Measurements from ENCODE around the gene TTC28.

TTC28 gene

DNA sequence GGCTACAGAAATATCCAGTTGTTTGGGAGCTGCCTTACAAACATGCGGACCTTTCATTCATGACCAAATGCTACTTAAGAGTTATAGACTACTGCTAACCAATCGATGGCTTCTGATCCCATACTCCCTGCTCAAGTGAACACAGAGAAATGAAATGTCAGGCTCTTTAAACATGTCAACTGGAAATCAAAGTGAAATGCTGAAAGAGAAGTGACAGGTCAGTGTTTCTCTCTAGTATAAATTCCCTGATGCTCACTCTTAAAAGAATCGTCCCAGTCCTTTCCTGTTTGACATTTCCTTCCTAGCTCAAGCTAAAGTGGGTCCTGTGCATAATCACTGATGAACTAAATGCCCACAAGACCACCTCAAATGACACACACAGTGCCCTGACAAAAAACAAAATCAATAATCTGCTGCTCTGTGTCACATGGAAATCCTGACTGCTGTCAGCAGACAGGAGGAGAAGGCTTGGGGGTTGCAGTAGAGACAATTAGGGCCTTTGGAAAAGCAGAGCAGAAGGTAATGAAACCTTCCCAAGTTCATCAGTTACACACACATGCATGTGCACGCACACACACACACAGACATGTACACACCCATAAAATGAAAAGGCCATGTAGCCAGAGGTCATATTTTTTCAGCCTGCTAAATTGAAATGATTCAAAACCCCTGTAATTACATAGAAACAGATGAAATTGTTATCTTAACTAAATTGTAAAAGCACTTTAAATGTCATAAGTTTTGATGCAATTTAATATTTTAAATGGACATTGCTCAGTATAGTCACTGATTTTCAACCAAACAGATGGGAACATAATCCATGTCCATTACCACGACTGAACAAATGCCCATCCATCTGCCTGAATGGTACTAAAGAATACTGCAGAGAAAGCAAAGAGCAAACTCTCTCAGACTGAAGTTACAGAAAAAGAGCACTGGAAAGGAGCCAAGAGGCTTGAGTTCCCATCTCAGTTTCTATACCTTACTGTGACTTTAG, 330.7 kb downstream of the TTC28 start:
- ATAC-seq: no peak

DNA sequence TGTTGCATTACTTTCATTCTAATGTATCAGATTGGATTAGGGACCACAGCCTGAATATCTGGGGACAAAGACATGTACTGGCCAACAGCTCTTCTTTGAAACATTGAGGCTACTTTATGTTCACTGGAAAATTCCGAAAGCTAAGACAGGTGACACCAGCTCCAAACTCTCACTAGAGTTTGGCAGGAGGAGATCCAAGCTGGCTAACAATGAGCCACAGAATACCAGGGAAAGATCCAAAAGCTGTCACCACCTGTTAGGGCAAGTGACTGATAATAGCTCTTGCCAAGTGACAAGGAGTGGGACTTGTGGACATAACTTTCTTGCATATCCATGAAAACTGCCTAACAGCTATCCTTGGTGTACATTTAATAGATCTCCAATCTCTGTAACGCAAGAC, 333.3 kb downstream of the TTC28 start:
- ATAC-seq: no peak

DNA sequence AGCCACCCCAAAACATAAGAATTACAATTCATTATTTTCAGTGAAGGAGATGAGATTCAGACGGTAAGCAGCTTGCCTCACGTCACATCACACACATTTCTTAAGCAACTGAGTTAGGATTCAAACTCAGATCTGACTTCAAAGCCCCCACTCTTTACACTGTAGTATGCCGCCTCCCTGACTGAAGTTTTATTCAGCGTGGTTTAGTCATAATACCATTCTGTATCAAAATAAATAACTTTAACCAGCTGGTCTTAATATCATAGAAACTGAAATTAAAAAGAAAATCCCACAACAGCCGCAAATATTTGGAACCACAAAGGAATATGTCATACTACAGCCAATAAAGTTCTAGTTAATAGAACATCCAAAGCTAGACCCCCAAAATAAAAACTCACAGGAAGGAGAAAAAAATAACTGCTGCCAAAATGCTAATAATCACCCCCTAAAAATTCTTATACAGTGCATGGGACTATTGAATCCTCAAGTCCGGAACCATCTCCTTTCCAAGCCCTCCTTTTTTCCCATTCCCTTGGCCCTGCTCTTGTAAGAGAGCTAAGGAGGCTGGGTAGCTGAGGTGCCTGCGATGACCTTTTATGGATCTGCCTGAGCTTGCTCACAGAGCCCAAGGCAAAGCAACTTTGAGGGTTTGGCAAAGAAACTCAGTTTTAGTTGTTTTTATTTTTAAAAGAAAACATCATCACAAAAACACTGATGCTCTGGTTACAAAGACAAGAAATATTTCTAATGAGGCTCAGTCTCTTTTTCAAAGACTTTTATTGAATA, 334.5 kb downstream of the TTC28 start:
- no peak for ATAC-seq

DNA sequence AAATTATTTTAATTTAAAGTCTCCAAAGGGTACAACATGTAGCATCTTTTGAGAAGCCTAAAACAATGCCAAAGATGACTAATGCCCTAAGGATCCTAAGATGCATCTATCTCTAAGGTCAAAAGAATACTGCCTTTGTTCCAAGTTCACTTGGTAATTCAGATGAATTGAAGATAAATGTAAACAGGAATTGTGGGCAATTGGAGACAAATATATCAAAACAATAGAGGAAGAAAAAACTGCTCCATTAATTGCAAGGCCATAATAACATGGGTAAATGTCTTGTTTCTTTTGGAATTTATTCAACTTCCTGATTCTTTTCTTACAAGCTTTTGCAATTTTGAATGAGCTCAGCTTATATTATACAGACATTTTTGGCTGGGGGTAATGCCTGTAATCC, 338.6 kb downstream of the TTC28 start:
- ATAC-seq: no peak

DNA sequence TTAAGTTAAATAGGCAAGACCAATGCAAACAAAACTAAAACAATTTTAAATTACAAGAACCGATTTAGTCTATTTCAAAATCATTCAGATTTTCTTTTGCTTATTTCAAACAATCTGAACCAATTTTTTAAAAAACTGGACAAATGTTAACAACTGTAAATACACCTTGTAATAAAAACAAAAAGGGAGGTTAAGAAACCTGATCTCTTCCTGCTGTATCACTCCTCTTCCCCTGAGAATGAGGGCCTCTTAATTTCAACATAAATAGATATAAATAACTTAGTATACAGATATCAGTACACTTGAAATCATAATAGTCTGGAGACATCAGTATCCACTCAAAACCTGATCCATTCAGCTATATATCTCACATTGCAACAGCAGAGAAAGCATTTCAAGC, 346.6 kb downstream of the TTC28 start:
- no peak for ATAC-seq

DNA sequence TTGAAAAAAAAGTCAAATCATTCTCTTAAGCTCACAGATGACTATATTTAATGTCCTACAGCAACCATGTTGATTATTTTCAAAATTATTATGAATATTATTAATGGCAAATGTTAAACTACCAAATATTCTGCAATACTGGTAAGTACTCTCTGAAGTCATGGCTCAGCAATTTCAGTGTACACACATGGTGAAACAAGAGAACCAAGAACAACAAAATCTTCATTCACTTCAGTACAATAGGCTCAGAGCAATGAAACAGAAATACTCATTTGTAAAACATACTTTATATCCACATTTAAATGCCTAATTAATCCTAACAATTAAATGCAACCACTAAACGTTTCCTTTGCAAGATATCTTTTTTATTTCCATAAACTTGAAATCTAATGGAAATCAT, 347.2 kb downstream of the TTC28 start:
- no peak for ATAC-seq

DNA sequence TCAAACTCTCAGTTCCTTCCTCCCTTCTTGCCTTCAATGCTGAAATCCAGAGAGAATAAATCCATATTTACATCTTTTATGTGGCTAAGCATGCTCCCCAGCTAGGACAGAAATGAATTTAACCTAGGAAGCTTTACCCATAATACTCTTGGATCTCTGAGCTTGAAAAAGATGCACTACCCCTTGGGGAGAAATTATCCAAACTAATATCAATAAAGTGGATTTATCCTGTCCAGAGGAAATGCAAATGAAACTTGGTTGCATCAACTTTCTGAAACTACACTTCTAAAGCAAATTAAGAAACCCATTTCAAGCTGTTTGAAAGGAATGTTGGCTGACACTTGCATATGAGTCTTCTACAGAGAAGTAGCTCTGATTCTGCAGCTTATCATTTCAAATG, 347.9 kb downstream of the TTC28 start:
- no peak for ATAC-seq

DNA sequence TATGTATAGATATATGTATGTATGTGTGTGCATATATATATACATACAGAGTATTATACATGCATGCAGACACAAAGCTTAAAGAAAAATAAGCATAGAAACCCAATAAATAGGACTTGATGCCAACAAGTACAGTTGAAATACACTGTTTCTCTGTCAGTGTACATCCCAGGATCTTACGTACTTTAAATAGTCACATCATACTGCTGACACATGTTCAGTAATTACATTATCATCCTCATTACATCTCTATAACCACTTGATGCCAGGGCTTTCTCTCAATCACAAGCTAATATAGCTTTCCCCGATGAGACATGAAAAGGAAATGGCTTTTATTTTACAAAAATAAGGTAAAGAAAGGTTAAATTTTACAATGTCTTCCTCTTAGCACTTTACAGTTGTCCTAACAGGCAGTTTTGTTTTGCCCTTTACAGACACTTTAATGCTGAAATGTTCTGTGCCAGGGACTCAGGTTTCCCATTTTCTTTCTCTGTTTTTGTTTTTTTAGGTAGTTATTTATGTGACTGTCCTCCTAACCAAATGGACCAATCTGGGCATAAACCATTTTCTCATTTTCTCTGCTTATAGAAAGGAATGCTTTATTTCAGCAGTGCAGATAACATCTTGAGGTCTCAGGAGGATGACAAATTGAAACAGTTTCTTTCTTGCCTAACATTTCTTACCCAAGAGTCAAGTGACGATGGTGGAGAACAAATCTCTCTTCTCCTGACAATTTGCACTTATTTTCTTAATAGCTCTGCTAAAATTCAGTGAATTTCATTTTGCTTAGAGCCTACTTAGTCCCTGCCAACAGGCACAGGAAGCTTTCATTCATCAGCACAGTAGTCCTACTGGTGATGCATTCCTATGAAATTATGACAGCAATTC, 350.2 kb downstream of the TTC28 start:
- no peak for ATAC-seq

DNA sequence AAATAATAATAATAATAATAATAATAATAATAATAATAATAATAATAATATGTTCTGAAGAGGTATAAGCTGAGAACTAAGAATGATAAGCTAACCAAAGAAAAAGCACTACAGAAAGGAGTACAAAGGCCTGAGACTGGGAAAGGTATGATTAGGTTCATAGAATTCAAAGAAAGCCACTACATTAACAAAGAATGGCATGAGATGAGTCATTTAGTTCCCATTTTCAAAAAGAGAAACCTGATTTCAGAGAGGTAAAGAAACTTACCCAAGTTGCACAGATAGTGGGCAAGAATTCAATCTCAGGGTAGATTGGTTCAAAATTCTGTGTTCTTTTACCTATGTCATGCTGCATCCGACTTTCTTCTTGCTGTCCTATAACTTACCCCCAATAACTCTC, 350.9 kb downstream of the TTC28 start:
- no peak for ATAC-seq

DNA sequence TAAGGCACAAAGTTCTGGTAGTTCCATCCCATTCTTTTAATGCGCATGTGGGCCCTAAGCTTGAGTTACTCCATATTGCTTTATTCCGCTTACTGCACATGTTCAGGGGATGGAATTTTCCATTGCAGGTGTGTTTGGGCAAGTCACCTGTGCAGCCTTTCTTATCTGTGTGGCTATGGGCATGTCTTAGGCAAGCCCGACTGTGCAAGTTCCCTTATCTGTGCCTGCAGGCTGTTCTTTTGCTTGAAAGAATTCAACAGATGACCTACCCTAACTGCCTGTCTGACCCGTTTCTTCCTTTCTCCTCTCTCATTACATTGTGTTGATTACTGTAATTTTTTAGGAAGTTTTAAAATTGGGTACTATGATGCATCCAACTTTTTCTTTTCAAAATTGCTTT, 363.6 kb downstream of the TTC28 start:
- ATAC-seq: no peak

DNA sequence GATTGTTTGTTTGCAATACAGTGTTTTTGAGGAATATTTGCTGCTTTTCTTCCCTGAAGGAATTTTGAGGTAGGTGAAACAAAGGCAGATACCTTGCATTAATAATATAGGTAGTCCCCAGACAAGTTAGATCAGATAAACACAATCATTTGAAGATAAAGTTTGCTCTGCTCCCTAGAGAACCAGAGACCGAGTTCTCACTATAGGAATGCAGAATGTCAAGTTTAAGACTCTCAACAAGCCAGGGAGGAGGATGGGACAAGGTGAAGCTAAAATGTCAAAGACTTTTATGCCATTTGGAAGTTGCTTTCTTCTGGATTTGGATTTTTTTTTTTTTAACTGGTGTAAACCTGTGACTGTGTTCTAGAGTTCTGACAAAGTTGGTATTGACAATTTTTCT, 364.7 kb downstream of the TTC28 start:
- ATAC-seq: no peak

DNA sequence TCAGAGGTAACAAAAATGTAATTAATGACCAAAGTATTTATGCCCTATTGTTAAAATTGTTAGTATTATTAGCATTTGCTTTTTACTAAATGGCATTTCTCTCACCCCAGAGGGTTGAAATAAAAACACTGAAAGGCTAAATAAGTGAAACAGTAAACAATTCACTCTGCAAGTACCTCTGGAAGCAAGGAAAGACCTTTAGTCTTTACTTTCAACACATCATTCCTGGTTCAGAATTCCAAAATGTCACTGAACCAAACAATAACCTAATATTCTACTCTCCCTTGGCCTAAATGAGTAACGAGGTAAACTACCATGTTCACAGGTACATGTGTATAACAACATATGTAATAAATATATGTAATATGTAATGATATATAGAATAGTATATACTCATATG, 369.3 kb downstream of the TTC28 start:
- no peak for ATAC-seq

DNA sequence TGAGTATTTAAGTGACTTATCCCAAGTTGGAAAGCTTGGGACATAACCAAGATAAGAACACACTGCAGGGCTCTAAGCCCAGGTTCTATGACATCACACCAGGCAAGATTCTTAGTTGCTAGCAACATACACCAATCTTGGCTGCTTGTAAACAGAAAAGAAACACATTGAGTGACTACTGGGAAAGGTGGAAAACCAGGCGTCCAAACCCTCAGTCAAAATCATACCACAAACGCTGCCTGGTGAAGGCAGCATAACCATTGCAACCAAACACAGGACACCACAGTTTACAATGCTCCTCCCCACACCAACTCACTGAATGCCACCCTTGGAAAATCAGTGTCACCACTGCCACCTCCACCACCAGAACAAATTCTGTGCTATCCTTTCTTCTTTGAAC, 379.9 kb downstream of the TTC28 start:
- no peak for ATAC-seq

DNA sequence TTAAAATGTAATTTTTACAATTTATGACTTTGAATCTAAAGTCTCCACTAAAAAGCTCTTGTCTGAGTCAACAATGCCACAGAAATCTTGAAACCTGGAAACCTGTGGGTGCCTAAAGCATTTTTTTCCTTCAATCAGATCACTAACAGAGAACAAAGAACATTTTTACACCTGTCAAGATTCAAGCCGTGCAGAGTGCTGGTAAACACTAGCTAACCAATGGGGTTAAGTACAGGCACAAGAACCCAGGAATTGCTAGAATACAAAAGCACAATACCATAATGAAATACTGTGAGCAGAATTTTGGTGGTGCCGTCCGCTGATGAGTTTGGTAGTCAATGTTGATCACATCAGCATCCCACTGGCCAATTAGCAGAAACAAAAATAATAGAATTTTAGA, 380.3 kb downstream of the TTC28 start:
- ATAC-seq: no peak

DNA sequence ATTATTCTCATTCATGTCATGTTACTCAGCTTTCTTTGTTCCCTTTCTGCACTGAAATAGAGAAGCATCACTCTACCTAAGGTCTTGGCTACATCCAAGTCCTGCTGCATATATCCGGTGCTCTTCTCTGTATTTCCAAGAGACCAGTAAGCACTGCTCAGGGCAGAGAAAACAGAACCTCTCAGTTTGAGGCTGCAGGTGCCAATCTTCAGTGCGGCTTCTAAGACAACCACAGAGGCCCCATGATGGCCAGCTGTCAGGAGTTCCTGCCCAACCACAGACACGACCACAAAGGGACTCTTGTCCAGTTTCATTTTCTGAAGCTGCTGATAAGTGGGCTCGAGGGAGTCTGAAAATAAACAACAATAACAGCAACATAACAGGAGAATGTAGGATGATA, 382.1 kb downstream of the TTC28 start:
- ATAC-seq: no peak

DNA sequence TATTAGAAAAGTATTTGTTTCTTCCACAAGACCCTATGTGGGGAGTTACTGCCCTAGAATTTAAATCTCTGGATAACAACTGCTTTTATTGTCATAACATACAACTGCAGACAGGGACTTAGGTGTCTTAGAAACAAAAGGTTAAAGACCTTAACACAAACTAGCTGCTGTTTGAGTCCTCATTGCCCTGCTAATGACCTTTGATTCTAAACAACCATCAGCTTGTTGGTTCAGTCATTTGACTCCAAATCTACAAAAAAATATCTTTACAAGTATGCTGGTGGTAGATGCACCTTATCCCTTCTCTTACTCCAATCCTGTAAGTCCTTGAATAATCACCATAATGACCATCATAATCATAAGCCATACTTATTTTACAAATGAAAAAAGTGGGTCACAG, 383.2 kb downstream of the TTC28 start:
- ATAC-seq: no peak

DNA sequence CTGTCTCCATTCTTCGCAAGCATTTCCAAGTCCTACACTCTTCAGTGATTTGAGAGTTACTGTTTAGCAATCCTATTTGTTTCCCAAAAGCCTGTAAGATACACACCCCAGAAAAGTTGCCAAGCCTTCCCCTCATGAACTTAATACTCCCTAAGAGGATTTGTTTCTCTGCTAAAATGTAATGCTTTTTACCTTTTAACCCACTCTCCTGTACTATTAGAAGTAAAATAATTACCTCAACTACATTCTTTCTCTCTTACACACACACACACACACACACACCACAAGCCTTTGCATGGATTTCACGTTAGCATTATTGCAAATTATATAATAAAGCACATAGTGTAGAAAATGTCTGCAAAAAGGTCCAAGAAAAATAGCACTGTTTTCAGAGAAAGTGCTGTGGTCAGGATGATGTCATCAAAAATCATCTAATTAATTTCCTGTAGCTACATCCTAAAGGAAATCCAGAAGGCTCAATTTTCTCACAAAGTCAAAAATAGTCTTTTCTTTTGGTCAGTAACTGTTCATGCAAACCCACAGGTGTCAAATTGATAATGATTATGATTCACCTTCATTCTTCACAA, 396.5 kb downstream of the TTC28 start:
- ATAC-seq: no peak

DNA sequence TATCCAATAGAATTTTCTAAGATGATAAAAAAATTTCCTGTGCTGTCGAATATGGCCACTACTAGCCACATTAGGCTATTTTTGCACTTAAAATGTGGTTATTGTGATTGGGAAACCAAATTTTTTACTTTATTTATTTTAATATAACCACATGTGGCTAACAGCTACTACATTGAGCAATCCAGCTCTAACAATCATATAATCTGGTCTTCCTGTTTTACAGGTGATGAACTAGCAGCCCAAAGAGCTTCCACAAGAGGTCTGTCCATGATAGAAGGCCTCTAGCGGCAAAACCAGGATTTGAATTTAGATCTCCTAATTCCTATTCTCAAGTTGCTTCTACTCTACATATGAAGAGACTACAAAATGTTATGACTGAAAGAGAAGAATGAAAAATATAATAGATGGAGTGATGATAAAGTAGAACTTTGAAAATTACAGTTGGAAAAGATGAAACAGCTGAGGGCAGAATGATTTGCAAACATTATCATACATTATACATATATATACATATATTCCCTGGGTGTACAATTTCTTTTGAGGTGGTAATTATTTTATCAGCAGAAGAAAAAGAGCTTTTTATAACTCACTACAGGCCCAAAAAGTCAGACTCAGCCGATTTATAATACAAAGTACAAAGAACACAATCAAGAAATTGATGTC, 397.1 kb downstream of the TTC28 start:
- ATAC-seq: no peak

DNA sequence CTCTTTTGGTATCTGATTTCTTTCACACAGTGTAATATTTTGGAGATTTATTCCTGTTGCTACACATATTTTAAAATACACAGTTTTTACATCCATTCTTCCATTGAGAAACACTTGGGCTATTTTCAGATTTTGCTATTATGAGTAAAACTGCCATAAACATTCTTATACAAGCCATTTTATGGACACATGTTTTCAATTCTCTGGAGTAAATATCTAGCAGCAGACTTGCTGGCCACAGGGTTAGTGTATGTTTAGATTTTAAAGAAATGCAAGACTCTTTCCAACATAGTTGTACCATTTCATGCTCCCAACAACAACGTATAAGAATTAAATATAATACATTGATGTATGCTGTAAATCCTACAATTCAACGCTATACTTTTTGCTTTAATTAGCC, 399.8 kb downstream of the TTC28 start:
- ATAC-seq: no peak

DNA sequence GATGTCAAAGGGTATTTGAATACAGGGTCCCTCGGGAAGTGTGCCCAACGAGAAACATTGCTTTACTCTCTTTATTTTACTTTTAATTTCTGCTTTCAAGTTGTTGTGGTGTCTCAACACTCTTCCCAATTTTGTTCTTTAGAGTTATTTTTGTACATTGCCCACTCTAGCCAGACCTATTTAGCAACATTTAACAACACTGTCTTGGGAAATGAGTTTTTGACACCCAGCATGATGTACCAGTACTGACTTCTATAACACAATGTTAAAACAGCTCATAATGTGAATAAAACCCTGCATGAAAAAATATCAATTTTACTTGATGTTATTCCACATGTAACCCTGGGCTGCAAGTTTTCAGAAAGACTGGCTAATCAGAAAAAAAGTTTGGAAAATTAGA, 410.4 kb downstream of the TTC28 start:
- no peak for ATAC-seq

DNA sequence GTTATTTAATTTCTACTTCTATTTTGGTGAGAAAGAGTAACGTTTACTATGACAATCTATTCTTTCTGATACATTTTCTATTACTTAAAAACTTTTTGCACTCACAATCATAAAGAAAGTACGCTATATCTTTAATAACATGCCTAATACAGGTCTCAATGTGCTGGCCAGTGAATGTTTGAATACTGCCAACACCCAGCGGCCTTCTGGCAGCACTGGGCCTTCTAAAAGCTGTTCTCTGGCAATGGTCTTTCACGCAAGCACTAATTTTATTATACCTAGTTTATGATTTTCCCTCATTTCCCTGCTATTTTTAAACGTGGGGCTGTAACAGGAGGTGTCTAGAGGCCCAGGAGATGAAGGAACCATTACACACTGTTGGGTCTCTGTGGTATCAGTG, 410.8 kb downstream of the TTC28 start:
- ATAC-seq: no peak

DNA sequence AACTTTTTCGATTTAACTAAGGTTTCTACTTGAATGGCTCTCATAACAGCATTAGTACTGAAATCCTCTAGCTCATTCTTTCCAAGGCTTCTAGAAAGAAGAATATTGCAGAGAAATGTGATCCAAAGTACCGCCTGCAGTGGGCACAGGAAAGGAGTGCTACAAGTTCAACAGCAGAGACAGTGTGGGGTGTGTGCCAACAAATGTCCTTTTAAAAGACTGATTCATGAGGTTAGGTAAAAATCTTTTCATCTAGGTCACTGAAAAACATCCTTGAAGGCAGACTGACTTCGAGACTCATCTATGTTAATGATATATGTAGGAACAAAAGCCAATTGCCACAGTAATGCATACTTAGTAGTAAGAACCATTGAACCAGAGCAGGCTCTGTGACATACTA, 411.5 kb downstream of the TTC28 start:
- no peak for ATAC-seq

Measured in activated CD4-positive, CD25-positive, alpha-beta regulatory T cell treated with anti-CD3 and anti-CD28 coated beads, Interleukin-2, amount 50 U/mL, for 24 hours (primary cell).